ENCODE measurements around the gene ZNF30.

ZNF30 gene

GRCh38 chr19:34936184-34936583, 9.5 kb downstream of the ZNF30 start:
- Histone ChIP-seq H3K27ac (no peak overlapping the region), H3K4me3 (no peak overlapping the region)
- DNase-seq (ENCODE audit: low spot score): no peak
- no peak for TF ChIP-seq CTCF (IDR thresholded peaks at IDR 0.05)

GRCh38 chr19:34938886-34939285, 12.2 kb downstream of the ZNF30 start:
- no peak for TF ChIP-seq CTCF (IDR thresholded peaks at IDR 0.05)
- no peak for DNase-seq (ENCODE audit: low spot score)
- Histone ChIP-seq H3K4me3 (no peak overlapping the region), H3K27ac (no peak overlapping the region)

GRCh38 chr19:34943861-34944573, 17.3 kb downstream of the ZNF30 start:
- Histone ChIP-seq H3K27ac (no peak overlapping the region), H3K4me3 (no peak overlapping the region)
- no peak for TF ChIP-seq CTCF (IDR thresholded peaks at IDR 0.05)
- no peak for DNase-seq (ENCODE audit: low spot score)

- TF ChIP-seq CTCF (IDR thresholded peaks at IDR 0.05): no peak
- Histone ChIP-seq H3K4me3 (no peak overlapping the region), H3K27ac (no peak overlapping the region)
- DNase-seq (ENCODE audit: low spot score): no peak
These were observed 26.4 kb downstream of the ZNF30 start for GRCh38 chr19:34953092-34953491.

- no peak overlapping the region for H3K27ac ChIP-seq
- peak overlapping the region; percentile 19 for H3K4me3 ChIP-seq
- DNase-seq (ENCODE audit: low spot score): no peak
- no peak for TF ChIP-seq CTCF (IDR thresholded peaks at IDR 0.05)
These were observed 31.4 kb downstream of the ZNF30 start for GRCh38 chr19:34957830-34958751.

GRCh38 chr19:34959021-34959420, 32.3 kb downstream of the ZNF30 start:
- H3K4me3 ChIP-seq: peak overlapping the region; percentile 41
- DNase-seq (ENCODE audit: low spot score): no peak
- TF ChIP-seq CTCF (IDR thresholded peaks at IDR 0.05): no peak
- no peak overlapping the region for H3K27ac ChIP-seq

All from coronary artery (tissue), 2 donors.